NCI-H510A (cell line): Measurements from ENCODE around the gene ODAD2.
"Not testable (repeated sequence)": the region's sequence is repeated elsewhere in the genome, so short reads cannot be mapped to it uniquely, and the experiment has no call there.

Source experiments
- DNase-seq: peaks from one replicate; lab custom pipeline; 2025; lab: John Stamatoyannopoulos, UW

Gene ODAD2

DNA sequence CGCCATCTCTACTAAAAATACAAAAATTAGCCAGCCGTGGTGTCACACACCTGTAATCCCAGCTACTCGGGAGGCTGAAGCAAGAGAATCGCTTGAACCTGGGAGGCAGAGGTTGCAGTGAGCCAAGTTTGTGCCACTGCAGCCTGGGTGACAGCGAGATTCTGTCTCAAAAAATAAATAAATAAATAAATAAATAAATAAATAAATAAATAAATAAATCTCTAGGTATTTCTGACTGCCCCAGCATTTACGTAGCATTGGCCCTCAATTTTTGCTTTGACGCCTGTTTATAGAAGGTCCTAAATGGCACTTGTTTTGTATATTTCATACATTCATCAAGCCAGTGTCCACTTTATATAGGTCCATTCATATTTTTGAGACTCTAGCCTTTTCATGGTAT is 28.9 kb downstream of the ODAD2 start:
- DNase-seq: not testable (repeated sequence)

DNA sequence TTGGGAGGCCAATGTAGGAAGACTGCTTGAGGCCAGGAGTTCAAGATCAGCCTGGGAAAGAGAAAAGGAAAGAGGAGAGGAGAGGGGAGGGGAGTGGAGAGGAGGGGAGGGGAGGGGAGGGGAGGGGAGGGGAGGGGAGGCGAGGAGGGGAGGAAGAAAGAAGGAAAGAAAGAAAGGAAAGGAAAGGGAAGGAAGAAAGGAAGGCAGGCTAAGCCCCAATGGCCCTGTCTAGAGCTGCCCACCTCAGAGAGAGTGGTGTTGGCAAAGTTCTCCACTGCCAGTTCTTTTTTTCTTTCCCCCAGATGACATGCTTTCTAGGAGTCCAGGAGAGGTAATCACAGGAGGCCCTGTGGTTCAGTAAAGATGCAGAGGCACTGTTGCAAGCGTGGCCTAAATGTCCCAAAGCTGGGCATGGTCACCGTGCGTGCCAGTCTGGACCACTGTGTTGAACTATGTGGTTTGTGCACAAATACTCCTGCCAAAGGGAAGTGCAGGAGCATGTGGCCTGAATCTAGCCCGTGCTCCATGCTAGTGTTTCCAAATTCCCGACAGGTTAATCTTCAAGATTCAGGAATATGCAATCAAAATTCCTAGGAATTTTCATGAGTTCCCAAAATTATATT is 39.7 kb downstream of the ODAD2 start:
- DNase-seq: no peak

DNA sequence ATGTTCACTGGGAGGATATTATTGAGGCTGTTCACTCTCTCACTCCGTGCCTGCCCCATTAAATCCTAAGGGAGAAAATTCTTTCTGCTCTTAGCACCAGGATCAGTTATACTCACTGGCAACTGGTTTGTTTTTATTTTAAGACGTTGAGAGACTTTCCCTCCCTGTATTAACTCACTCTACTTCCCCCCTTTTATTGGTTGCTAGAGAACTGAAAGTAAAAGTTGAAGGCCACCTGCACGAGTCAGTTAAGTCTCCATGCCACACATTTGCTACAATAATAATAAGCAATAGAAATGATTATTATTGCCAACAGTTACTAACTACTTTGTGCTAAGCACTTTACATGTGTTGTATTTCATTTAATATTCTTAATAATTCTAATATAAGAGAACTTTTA is 40.5 kb downstream of the ODAD2 start:
- DNase-seq: not testable (repeated sequence)

DNA sequence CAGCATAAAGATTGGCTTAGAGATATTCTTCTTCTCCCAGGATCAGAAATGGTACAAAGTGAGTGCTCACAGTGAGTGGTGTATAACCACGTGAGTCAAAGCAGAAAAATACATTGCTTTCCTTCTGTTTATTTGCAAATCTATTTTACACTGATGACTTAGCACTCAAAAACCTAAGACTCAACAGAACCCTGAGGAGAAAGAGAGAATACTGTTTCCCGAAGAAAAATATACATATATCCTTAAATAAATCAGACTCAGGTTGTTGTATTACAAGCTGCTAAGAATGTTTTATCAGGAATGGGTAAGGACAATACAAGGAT is 48.7 kb downstream of the ODAD2 start:
- no peak for DNase-seq

DNA sequence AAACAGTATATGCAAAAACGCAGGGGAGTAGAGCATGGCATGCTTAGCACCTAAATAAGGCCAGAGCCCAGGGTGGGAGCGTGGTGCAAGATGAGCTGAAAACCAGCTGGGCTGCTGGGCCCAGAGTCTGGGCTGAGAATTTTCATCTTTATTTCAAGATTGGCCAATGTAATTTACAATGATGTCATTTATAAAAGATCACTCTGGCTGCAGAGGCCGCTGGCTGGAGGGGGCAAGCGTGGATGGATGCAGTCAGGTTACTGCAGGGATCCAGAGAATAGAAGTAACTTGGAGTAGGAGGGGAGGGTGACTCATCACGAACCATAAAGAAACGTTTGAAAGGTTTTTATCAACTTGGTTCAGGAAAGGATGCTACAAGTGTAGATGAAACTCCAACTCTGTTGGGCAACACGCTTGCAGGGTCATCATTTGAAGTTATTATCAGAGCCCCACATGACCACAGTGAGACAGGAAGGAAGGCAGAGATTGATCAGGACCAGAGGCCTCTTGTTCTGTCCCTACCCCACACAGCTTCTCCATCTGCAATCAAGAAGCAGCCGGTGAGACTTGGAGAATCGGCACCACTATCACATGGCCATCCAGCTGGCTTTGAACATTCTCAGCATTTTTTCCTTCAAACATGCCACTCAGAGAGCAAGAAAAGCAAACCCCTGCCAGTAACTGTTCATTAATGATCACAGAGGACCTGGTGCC is 49.2 kb downstream of the ODAD2 start:
- no peak for DNase-seq

- DNase-seq: no peak
Observed at GRCh38 chr10:27948186-27948585, 50.7 kb downstream of the ODAD2 start.

GRCh38 chr10:27947540-27947939 is 51.3 kb downstream of the ODAD2 start:
- no peak for DNase-seq

- no peak for DNase-seq
Observed at GRCh38 chr10:27944005-27944404, 54.9 kb downstream of the ODAD2 start.

GRCh38 chr10:27914888-27915287 is 84.0 kb downstream of the ODAD2 start:
- DNase-seq: no peak

GRCh38 chr10:27912231-27912630 is 86.6 kb downstream of the ODAD2 start:
- no peak for DNase-seq

GRCh38 chr10:27911539-27911938 is 87.3 kb downstream of the ODAD2 start:
- DNase-seq: no peak

DNA sequence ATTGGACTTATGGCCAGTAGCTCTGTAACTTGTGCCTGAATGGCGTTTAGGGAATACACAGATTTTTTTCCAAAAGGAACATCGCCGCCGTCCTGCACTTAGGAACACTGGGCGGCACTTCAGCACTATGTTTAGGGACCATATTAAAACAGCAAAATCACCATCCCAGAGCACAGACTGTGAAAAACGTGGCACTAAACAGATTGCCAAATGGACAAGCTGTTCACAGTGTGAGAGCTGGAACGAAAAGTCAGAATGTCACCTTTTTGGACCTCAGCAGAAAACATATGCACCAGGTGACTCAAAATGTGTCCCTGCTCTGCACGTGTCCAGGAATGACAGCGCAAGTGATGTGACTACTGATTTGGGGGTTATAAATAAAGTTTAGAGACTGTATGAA is 87.9 kb downstream of the ODAD2 start:
- DNase-seq: no peak

GRCh38 chr10:27908231-27908630 is 90.6 kb downstream of the ODAD2 start:
- no peak for DNase-seq

DNA sequence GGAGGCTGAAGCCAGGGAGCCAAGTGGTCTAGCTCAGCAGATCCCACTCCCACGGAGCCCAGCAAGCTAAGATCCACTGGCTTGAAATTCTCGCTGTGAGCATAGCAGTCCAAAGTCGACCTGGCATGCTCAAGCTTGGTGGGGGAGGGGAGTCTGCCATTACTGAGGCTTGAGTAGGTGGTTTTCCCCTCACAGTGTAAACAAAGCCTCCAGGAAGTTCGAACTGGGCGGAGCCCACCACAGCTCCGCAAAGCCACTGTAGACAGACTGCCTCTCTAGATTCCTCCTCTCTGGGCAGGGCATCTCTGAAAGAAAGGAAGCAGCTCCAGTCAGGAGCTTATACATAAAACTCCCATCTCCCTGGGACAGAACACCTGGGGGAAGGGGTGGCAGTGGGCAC is 99.4 kb downstream of the ODAD2 start:
- peak; percentile 10 for DNase-seq

GRCh38 chr10:27899058-27899457 is 99.8 kb downstream of the ODAD2 start:
- no peak for DNase-seq

DNA sequence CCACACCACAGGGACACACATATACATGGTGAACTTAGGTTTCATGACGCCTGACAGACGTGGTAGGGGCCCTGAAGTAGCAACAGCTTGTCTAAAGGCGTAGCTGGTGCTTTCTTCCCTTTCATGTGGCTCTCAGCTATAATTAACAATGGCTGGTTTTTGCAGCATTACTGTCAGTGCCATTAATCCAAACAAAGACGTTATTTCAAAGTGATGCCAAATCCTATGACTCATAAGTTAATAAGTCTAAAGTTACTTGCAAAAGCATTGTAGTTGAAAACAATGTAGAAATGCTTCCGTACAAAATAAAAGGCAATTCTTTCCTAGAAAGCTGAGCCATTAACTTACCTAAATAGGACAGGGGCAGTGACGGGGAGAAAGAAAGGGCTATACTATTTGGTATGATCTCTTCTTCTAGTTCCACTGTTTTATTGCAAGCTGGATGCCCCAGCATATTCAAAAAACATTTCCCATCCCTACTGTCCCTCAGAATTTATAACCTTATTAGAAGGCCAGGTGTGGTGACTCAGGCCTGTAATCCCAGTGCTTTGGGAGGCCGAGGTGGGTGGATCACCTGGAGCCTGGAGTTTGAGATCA is 105.4 kb downstream of the ODAD2 start:
- no peak for DNase-seq

DNA sequence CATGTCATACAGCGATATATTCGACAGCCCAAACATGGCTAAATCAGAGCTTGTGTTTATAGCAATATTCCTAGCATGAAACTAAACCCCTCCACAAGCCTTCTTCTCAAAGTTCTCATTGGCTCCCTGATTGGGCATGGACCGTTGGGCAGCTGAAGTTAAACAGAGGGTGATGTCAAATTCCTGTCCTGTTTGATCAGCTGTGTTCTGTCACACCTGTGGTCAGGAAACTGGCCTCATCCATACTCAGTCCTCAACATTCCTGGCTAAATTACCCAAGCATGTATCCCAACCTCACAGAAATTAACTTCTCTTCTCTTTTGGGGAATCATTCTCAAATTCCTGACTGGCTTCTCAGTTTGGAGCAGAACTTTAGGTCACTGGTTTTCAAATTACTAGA is 107.9 kb downstream of the ODAD2 start:
- DNase-seq: peak; percentile 4

- DNase-seq: no peak
Observed at GRCh38 chr10:27889518-27889917, 109.4 kb downstream of the ODAD2 start.

DNA sequence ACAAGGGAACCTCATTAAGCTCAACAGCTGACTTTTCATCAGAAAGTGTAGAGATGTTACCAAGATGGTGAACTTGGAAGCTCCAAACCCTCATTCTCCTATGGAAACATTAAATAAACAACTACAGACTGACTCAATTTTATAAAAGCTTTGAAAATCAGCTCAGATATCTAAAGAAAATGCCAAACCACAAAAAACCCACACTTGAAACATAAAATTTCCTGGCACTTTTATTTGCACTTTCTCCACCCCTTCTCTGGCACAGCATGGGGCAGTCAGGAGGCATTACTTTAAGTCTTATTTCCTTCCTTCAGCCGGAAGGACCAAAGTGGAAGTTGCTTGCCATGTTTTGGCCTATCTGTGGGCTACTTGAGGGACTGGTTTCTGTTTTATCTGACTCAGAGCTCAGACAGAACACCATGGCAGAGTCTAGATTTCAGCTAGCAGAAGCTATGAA is 114.7 kb downstream of the ODAD2 start:
- DNase-seq: no peak

DNA sequence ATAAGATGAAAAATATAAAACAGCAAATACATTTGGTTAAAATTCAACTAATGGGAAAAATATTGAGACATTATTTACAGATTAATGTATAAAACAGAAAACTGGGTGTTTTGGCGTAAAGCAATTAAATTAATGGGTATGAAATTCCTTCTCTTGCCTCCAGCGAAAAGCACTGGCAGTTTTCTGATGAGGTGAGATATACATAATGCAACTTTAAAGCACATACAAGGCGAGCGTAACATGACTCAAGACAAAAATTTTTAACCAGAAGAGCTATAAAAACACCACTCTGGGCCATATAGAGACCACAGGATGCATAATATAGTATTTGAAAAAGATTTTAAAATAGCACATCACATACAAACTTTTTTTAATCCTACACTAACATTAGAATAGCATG is 120.6 kb downstream of the ODAD2 start:
- DNase-seq: no peak

DNA sequence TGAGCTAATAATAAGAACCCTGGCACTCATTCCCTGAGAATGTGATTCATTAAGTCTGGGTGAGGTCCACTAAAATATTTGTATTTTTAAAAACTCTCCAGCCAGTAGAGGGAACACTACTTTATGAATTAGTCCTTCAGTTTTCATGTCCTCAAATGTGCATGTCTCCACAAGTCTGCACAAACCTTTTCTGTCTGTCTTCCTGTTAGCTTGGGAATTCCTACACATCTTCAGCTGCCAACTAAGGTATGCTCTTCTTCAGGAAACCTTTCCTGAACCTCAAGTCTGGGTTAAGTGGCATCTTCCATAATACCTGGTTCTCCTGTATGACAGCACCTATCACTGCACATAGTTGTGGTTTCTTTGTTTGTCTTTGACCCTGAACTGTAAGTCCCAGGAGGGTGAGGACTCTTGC is 133.7 kb downstream of the ODAD2 start:
- DNase-seq: no peak

DNA sequence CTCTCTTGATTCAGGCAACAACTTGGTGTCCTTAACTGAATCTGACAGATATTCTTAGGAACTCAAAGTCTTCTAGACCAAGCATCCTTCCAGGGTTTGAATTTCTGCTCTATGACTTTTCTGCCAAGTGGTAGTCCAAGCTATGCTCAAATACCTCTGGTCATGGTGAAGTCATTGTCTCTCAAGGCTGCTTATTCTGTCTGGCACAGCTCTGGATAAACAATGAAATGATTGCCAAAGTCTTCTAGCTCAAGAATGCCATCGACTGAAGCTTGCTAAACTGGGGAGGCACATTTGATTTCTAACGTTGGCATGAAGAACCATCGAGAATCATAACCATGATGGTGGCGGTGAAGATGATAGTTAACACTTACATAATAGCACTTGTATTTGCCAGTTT is 137.1 kb downstream of the ODAD2 start:
- DNase-seq: no peak

DNA sequence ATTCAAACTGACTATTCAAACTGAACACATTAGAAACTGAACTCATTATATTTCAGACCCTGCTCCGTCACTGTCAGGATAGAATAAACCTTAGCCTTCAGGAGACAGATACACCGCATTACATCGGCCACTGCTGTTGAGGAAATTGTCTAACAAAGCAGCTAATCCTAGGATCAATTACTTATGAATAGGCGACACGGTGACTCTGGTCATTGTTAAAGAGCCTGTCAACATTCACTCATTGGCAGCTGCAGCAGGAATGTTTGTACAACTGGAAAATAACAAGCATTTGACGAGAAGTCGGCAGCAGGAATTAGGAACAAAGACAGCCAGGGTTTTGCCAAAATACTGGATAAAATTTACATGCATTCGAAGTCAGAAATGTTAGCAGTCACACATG is 141.3 kb downstream of the ODAD2 start:
- DNase-seq: peak; percentile 2

GRCh38 chr10:27844223-27844622 is 154.7 kb downstream of the ODAD2 start:
- DNase-seq: no peak
